NCI-H2196 (cell line): ENCODE measurements around the gene ANKFY1.
"Not testable (repeated sequence)": the region's sequence is repeated elsewhere in the genome, so short reads cannot be mapped to it uniquely, and the experiment has no call there.

Experiments
- DNase-seq: peaks from one replicate; lab custom pipeline; 2025; ENCODE audit not compliant: unreplicated experiment; lab: John Stamatoyannopoulos, UW

The ANKFY1 gene

GRCh38 chr17:4258867-4259266, 4.9 kb downstream of the ANKFY1 start:
- no peak for DNase-seq

- no peak for DNase-seq
Measured at GRCh38 chr17:4256952-4257351, 6.8 kb downstream of the ANKFY1 start.

GRCh38 chr17:4255271-4255670, 8.5 kb downstream of the ANKFY1 start:
- DNase-seq, result not testable (repeated sequence)

- no peak for DNase-seq
Measured at GRCh38 chr17:4250887-4251286, 12.9 kb downstream of the ANKFY1 start.

- no peak for DNase-seq
Measured at GRCh38 chr17:4249452-4250029, 14.2 kb downstream of the ANKFY1 start.

GRCh38 chr17:4248504-4249277, 15.1 kb downstream of the ANKFY1 start:
- no peak for DNase-seq

GRCh38 chr17:4247971-4248388, 15.8 kb downstream of the ANKFY1 start:
- DNase-seq, result no peak

GRCh38 chr17:4247361-4247970, 16.3 kb downstream of the ANKFY1 start:
- no peak for DNase-seq

- DNase-seq, result no peak
Measured at GRCh38 chr17:4246674-4247073, 17.1 kb downstream of the ANKFY1 start.

- no peak for DNase-seq
Measured at GRCh38 chr17:4241535-4241934, 22.2 kb downstream of the ANKFY1 start.

GRCh38 chr17:4236456-4236855, 27.3 kb downstream of the ANKFY1 start:
- DNase-seq, result no peak

GRCh38 chr17:4235372-4236279, 28.2 kb downstream of the ANKFY1 start:
- no peak for DNase-seq

- no peak for DNase-seq
Measured at GRCh38 chr17:4234401-4234800, 29.4 kb downstream of the ANKFY1 start.

- DNase-seq, result no peak
Measured at GRCh38 chr17:4233668-4234258, 30.0 kb downstream of the ANKFY1 start.

GRCh38 chr17:4232168-4232813, 31.5 kb downstream of the ANKFY1 start:
- DNase-seq, result no peak

GRCh38 chr17:4229627-4230541, 33.9 kb downstream of the ANKFY1 start:
- DNase-seq, result no peak

- no peak for DNase-seq
Measured at GRCh38 chr17:4221899-4222659, 41.7 kb downstream of the ANKFY1 start.

- no peak for DNase-seq
Measured at GRCh38 chr17:4221163-4221562, 42.6 kb downstream of the ANKFY1 start.

- no peak for DNase-seq
Measured at GRCh38 chr17:4220655-4221054, 43.1 kb downstream of the ANKFY1 start.
